HUDEP-2 (cell line): ENCODE data around the gene CARMIL3.
"Not testable (repeated sequence)": the region's sequence is repeated elsewhere in the genome, so short reads cannot be mapped to it uniquely, and the experiment has no call there.

ENCODE experiments used
- DNase-seq, 76 experiments: peaks; one replicate each; lab custom pipeline; 2025; ENCODE audit not compliant: unreplicated experiment in 76 of 76; lab: John Stamatoyannopoulos, UW

CARMIL3 gene

GRCh38 chr14:24038686-24039085 is 13.1 kb upstream of the CARMIL3 start:
- no peak for DNase-seq

GRCh38 chr14:24040692-24041091 is 11.1 kb upstream of the CARMIL3 start:
- DNase-seq = no peak

GRCh38 chr14:24042746-24043145 is 9.1 kb upstream of the CARMIL3 start:
- no peak for DNase-seq

- not testable (repeated sequence) for DNase-seq
These were observed 2.8 kb upstream of the CARMIL3 start for GRCh38 chr14:24049002-24049401.

- not testable (repeated sequence) for DNase-seq
These were observed 1.1 kb upstream of the CARMIL3 start for GRCh38 chr14:24050753-24051152.

GRCh38 chr14:24051176-24051788 is 527 bp upstream of the CARMIL3 start:
- DNase-seq = no peak

GRCh38 chr14:24052656-24053547 is 1.1 kb downstream of the CARMIL3 start:
- peak in 20 of 76 experiments; percentile 2 to 61 (median 16) for DNase-seq

- DNase-seq = peak in 1 of 76 experiments; percentile 2
These were observed 1.9 kb downstream of the CARMIL3 start for GRCh38 chr14:24053548-24054323.

GRCh38 chr14:24054324-24054641 is 2.5 kb downstream of the CARMIL3 start:
- no peak for DNase-seq

GRCh38 chr14:24054646-24055045 is 2.8 kb downstream of the CARMIL3 start:
- no peak for DNase-seq

GRCh38 chr14:24055971-24056799 is 4.4 kb downstream of the CARMIL3 start:
- no peak for DNase-seq

GRCh38 chr14:24056800-24057184 is 5.0 kb downstream of the CARMIL3 start:
- DNase-seq = no peak

GRCh38 chr14:24057271-24057670 is 5.5 kb downstream of the CARMIL3 start:
- no peak for DNase-seq

- DNase-seq = no peak
These were observed 6.1 kb downstream of the CARMIL3 start for GRCh38 chr14:24057867-24058259.

- DNase-seq = peak in 64 of 76 experiments; percentile 8 to 80 (median 50)
These were observed 6.6 kb downstream of the CARMIL3 start for GRCh38 chr14:24058260-24058950.

GRCh38 chr14:24058951-24059475 is 7.2 kb downstream of the CARMIL3 start:
- DNase-seq = peak in 1 of 76 experiments; percentile 1

GRCh38 chr14:24059841-24060388 is 8.1 kb downstream of the CARMIL3 start:
- DNase-seq = no peak

- DNase-seq = no peak
These were observed 8.6 kb downstream of the CARMIL3 start for GRCh38 chr14:24060443-24060842.
